NCI-H1436 (cell line): Measurements from ENCODE around the gene ERCC6L2.
A peak's percentile ranks its signal among the peaks of the same experiment; 100 is the strongest.

Experiments used
- DNase-seq: peaks from one replicate; lab custom pipeline; 2025; lab: John Stamatoyannopoulos, UW

The ERCC6L2 gene

GRCh38 chr9:95875305-95876137 lies at the start of gene ERCC6L2:
TSS of gene ERCC6L2 (plus strand) at chr9:95875691. CDS start at chr9:95876039, 348 bp downstream.
- peak; percentile 99 for DNase-seq

- DNase-seq = no peak
Measured at GRCh38 chr9:95826183-95826838, 49.2 kb upstream of the ERCC6L2 start.

- no peak for DNase-seq
Measured at GRCh38 chr9:95830768-95831167, 44.7 kb upstream of the ERCC6L2 start.

DNA sequence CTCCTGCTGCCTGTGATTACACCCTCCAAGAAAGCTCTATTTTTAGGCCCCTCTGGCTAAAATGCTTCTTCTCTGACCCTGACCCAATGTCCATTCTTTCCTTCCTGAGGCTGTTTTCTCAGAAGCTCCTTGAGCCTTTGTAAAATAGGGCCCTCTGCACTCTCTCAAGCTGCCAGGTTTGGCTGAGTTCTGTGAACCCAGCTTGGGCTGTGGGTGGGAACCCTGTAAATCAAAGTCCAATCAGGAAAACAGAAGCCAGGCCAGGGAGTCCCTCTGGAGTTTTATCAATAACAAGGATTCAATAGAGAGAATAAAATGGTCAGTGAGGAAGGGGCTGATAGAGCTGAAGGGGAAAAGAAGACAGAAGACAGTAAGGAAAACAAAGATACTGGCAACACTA lies 43.7 kb upstream of the ERCC6L2 start:
- DNase-seq = no peak

GRCh38 chr9:95833546-95834178 lies 41.8 kb upstream of the ERCC6L2 start:
- DNase-seq = no peak

DNA sequence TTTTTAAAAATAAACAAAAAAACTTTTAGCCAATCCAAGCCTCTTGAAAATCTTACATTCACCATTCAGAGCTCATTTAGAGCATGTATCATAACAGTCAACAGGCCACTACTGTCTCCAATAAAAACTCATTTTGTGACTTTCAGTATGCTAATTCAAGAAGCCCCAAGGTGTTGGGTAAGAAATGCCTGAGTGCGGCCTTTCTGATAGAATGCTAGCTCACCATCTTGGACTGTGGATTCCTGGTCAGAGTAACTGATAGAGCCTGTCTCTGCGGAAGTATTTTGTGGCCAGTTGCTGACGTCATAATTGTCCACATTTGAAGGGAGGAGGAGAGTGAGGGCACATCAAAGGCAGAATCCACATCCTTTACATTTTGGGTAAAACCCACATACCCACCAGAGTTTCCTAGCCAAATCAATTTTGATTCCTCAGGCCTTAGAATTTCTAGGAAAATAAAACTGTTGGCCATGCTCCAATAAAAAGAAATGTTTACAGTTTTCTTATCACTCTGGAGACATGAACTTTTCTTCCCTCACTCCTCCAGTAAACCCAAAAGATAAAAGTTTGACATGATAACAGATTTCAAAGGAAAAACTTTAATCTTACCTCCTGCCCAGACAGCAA lies 41.1 kb upstream of the ERCC6L2 start:
- no peak for DNase-seq

GRCh38 chr9:95835393-95835792 lies 40.1 kb upstream of the ERCC6L2 start:
- no peak for DNase-seq

- no peak for DNase-seq
Measured at GRCh38 chr9:95836072-95836471, 39.4 kb upstream of the ERCC6L2 start.

- DNase-seq = no peak
Measured at GRCh38 chr9:95839012-95839411, 36.5 kb upstream of the ERCC6L2 start.

GRCh38 chr9:95840074-95840473 lies 35.4 kb upstream of the ERCC6L2 start:
- DNase-seq = no peak

GRCh38 chr9:95841377-95841776 lies 34.1 kb upstream of the ERCC6L2 start:
- no peak for DNase-seq

DNA sequence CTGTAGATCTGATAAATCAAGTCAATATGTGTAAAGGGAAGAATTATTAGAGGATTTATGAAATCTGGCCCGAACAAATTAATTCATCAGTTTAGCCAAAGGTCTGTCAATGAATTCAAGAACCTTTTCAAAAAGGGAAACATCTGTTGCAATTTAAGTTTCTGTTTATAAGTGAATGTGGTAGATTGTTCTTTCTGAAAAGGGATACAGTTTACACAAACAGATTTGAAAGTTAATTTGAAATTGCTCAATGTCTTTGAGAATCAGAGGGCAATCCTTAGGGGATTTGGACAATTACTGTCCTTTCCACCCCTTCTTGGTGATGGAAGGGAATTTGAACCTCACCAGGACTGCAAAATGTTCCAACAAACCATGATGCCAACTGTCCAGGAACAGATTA lies 29.7 kb upstream of the ERCC6L2 start:
- no peak for DNase-seq

- DNase-seq = no peak
Measured at GRCh38 chr9:95848764-95849163, 26.7 kb upstream of the ERCC6L2 start.

DNA sequence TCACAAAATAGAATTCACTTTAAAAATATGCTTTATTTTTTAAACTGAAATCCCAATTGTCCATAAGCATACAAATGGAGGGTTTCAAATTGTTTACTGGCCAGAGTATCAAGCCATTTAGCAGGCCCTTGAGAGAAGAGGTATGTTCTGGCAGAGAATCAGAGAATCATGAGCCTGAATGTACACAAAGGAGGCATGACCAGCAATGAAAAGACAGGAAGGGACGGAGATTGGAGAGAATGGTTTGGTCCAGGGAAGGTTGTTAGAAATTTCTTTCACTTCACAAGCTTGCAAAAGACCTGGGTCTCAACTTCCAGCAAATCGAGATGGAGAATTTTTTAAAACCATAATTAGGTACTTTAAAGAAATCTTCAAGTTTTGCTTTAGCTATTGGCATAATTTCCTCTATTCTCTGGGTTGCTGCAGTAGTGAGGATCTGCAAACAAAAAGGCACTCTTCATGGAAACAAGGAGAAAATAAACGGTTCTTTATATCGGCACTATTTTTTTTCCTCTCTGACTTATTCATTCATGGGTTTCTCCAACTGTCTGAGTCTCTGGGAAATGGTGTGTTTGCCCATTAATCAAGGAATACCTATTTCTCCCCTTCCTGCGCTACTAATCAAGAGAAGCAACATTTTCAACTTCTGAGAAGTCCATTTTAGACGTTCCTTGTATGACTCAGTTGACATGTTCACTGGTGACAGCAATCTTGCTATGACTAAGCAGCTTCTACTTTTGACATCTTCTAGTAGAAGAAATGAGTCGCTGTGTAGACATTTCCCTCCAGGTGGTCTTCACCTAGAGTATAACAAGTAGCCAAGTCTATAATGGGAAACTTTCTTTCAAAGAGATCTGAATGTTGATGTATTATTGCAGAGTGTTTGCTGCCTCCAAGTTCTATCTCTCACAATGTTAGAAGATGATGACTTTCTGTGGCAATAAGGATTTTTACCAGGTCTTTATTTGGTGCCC lies 23.1 kb upstream of the ERCC6L2 start:
- no peak for DNase-seq

DNA sequence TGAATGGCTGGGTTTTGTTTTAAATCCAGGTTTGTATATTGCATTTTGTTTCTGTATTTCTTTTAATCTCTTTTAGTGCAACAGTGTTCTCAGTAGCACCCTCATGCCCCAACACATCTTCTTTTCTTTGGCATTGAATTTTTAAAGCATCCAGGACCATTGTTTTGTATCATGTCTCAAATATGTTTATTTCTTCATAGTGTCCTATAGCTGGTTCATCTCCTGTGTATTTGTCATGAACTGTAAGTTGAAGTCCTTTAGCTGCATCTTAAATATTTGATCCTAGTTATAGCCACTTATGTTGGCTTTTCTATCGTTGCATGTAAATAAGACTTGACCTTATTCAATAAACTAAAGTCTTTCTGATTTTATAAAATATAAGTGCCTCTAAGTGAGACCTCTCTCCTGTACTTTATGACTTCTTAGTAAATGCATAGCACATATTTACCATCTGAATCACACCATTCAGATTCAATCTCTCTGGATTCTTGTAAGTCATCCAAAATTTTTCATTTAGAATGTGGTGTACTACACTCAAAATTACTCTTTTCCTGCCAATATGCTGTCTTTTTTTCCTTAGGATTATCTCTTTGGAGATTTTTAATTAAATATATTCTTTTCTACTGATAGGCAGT lies 21.0 kb upstream of the ERCC6L2 start:
- DNase-seq = no peak

DNA sequence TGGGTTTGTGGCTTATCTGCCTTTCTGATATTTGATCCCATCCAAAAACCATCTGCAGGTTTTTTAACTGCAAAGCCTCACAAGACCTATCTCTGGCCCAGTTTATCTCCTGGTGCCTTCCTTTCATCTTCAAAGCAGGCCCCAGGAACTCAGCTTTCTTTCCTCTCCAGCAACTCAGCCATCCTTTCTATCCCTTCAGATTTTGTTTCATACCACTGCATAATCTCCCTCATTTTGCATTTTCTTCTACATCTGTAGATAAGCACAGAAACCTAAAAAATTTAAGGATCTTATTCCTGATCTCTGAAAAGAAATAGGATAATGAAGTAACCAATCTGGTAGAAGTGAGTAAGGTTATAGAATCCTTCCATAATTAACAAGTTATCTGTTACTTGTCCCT lies 19.5 kb upstream of the ERCC6L2 start:
- DNase-seq = no peak

DNA sequence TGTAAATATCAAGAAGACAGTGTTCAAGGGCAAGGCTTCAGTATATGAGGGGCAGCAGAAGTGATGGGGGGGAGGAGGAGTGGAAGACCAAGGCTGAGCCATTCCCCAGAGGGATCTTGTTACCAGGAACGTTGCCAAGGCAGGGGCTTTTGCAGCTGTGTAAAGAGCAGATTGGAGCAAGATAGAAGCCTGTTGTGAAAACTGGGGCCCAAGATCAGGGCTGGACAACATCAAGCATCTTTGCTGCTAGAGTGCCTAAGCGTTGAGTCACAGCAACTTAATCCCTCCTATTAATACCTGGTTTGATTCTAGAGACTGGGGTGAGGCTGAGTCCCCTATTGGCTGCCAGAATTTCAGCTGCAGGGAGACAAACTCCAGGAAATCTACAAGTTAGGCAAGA lies 18.4 kb upstream of the ERCC6L2 start:
- DNase-seq = peak; percentile 59

GRCh38 chr9:95857896-95858295 lies 17.6 kb upstream of the ERCC6L2 start:
- DNase-seq = no peak

DNA sequence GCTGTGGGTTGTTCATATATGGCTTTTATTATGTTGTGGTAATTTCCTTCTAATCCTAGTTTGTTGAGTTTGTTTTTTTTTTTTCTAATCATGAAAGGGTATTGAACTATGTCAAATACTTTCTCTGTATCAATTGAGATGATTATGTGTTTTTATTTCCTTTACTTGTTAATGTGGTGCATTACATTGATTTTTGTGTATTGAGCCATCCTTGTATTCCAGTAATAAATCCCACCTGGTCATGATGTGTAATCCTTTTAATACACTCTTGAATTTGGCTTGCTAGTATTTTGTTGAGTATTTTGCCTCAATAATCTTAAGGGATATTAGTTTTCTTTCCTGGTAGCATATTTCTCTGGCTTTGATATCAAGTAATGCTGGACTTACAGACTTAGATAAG lies 13.1 kb upstream of the ERCC6L2 start:
- no peak for DNase-seq

DNA sequence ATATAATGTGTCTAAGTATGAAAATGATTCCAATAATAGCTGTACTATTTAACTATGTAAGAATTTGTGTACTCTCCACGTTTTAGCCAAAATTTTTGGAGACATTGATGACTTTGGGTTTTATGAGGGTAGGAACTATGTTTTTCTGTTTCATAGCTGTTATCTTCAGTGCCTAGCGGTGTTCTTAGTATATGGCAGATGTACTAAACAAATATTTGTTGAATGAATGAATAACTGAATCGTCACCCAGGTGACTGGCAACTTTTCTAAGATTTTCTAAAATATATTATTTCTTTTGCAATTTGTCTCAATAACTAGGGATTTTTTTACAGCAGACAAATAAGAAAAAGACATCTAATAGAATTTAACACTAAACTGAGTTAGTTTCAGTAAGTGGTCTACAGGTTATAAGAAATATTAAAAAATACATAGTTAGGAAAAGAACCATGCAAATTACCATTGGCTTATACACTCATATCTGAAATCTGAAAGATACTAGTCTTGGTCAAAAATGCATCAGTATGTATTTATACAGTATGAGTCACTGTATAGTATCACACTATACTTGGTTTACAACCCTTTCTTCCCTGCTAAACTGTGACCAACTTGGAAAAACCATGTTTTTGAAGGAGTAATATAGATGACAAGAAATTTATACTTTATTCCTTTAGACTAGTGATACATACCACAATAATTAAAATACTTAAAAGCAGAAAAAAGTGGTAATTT lies 10.5 kb upstream of the ERCC6L2 start:
- DNase-seq = no peak
